ENCODE measurements around the gene MRPL10.

Gene MRPL10

GRCh38 chr17:47838636-47839035 is 7.3 kb upstream of the MRPL10 start:
- DNase-seq, result no peak

DNA sequence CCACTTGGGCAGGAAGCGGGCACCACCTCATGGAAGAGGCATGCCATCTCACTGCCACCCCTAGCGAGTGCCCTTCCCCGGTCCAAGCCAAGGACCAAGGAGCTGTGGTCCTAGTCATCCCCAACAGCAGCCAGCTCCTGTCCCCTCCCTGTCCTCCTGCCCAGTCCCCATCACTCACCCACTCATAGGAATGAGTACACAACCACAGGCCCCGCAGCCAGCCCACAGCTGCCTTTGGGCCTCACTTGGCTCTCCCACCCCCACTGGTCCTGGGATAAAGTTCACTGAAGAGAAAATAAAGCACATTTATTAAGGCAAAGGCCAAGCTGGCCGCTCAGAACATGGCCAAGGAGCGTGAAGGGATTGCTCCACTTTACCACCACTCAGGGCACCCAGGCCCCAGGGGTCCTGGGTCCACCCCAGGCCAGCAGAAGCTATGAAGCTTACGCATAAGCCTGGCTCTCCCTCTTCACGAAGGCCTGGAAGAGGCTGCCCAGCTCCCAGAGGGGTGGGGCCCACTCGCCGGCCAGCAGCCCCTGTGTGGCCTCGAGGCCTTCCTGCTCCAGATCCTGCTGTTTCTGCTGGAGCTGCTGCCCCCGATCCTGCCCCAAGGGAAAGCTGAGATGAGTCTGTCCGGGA is 6.2 kb upstream of the MRPL10 start:
- DNase-seq, result no peak

GRCh38 chr17:47836601-47837000 is 5.3 kb upstream of the MRPL10 start:
- no peak for DNase-seq

GRCh38 chr17:47834756-47835155 is 3.4 kb upstream of the MRPL10 start:
- DNase-seq, result no peak

GRCh38 chr17:47831934-47832327 is 590 bp upstream of the MRPL10 start:
- DNase-seq, result no peak

GRCh38 chr17:47830396-47831002 is 842 bp downstream of the MRPL10 start:
- DNase-seq, result no peak

DNA sequence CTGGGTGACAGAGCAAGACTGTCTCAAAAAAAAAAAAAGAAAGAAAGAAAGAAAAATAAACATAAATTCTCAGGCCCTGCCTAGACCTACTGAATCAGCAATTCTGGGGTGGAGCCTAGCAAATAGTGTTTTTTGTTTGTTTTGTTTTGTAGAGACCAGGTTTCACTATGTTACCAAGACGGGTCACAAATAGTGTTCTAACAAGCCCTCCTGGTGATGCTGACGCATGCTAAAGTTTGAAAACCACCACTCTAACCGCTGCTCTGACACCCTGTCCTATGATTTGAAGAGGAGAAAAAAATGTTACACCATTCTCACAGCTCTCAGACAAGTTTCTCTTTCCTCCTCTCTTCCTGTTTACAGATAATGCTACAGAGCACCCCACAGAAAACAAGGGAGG is 1.5 kb downstream of the MRPL10 start:
- no peak for DNase-seq

DNA sequence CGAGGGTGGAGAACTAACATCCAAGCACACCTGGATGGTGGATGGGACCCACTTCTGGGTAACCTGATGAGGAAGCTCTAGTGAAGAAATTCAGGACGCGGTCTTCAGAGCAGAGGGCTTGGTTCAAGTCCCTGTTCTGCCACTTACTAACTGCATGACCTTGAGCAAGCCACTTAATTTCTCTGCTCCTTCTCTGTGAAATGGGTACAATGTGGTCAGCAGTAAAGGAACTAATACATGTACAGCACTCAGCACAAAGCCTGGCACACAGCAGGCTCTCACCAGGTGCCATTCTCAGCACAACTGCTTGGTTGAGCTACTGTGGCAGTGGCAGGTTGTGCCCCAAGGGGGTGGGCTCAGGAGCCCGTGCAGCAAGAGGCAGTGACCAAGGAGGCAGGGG is 7.8 kb downstream of the MRPL10 start:
- DNase-seq, result no peak

DNA sequence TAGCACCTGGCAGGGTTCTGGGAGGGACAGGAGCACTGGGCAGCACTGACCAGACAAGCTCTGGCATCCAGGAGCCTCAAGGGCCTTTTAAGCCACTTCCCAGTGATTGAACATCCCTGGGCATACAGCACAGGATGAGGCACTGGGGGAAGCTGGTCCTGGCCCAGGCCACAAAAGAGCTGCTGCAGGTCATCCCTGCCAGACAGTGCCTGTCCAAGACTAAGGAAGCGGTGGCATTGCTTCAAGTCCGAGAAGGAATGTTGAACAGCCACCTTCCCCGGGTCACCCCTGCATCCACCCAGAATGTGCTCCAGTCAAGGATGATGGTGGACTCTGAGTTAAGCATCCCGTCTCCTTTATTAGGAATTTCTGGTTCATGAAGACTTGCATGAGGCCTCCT is 8.6 kb downstream of the MRPL10 start:
- no peak for DNase-seq

- DNase-seq, result peak; percentile 64
These were observed 9.6 kb downstream of the MRPL10 start, which contains the start of gene OSBPL7 for GRCh38 chr17:47821424-47822391. TSS of gene OSBPL7 (minus strand) at chr17:47821794. CDS start at chr17:47820278, 1,516 bp downstream.

DNA sequence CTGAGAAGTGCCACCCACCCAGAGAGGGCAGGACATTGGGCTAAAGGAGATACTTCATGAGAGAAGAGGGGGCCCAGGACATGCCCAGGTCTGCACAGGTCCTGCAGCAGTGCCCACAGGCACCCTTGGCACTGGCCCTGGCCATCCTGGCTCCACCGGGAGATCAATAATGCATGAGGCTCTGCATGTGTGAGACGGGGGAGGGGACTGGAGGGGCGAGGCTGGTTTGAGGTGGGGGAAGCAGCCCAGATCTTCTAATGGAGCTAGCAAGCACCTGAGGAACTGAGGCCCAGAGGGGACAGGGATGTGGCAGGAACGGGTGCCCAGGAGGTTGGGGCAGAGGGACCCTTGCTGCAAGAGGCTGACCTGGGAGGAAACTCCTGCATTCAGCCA is 10.3 kb downstream of the MRPL10 start:
- DNase-seq, result no peak

DNA sequence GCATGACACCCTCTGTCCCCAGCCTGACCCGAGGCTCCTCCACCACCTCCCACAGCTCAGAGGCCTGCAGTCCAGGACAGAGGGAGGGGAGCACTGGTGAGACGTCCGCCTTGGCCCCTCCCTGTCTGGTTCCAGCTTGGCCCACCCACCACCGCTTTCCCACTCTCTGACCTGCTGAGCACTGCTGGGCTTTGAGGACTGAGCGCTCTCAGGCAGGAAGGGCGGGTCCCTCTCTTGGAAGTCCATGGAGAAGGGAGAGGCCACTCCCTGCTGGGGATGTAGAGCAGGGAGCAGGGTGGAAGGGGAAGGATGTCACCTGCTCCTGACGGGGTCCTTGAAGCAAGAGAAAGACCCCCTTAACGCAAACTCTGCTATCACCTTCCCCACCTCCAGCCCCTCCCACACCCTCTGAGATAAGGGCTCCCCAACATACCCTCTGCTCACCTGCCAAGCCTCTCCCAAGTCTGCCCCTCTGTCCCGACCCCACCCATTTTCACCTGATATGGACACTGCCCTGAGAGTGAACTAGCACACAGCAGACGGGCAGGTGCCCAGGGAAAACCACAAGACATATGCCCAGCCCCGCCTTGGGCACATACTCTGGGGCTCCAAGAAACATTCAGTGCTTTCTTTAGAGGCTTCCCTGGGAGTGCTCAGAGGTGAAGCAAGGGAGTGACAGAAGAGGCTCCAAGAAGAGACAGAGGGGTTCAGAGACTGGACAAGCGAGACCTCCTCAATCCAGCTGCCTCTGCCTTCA is 11.1 kb downstream of the MRPL10 start:
- DNase-seq, result no peak

DNA sequence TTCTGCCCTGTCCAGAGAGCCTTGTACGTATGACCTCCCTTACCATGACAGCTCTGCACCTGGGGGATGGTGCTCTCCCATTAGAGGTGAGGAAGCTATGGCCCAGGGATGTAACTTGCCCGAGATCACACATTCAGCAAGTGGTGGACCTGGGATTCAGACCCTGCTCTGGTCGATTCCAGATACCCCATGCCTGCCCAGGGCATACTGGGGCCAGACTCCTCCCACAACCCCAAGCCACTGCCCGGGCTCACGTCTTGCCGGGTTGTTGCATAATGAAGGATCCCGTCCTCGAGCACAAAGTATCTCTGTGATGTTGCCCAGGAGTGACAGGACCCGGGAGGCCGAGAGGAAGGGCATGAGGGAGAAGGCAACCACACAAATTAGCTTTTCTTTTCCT is 11.9 kb downstream of the MRPL10 start:
- no peak for DNase-seq

GRCh38 chr17:47818002-47818695 is 13.2 kb downstream of the MRPL10 start:
- no peak for DNase-seq

DNA sequence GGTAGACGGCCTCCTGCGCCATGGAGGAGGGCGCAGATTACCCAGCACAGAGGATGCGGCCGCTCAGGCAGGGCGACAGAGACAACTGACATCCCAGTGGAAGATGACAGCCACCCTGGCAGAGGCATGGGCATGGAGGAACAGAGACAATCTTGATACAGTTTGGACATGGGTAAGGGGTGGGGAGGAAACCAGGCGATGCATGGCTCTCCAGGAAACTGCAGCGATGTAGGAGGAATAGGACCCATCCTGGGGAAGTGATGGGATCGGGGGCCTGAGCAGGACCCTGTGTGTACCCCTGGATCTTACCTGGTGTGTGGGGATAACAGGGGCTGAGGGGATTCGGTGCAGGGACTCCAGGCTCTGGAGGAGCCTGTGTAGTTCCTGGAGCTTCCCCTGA is 14.4 kb downstream of the MRPL10 start:
- DNase-seq, result no peak

DNA sequence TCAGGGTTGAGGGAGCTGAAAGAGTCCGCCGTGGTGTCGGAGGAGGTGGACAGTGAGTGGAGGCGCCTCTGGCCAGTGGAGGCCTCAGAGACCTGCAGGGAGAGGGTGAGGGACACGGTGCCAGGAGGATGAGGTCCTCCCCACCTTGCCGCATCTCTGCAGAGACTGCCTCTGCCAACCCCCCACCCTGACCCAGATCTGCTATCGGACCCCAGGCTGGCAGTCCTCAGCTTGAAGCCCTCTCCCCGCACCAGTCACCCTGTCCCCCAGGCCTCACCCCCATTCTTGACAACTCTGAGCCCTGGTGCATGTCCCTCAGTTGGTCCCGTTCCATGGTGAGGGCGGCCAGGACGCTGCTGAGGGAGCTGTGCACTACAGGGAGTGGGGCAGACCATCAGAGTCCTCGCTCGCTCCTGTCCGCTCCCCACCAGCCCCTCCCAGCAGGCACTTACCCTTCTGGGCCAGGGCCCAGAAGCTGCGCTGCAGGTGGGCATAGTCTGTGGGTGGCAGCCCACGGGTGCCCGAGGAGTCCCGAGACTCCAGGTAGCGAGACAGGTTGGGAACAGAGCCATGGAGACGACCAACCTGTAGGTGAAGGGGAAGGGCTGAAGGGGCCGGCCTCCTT is 15.1 kb downstream of the MRPL10 start:
- DNase-seq, result no peak

- no peak for DNase-seq
These were observed 16.0 kb downstream of the MRPL10 start for GRCh38 chr17:47815106-47815918.

- DNase-seq, result no peak
These were observed 17.8 kb downstream of the MRPL10 start for GRCh38 chr17:47813512-47814031.

- no peak for DNase-seq
These were observed 18.3 kb downstream of the MRPL10 start for GRCh38 chr17:47813077-47813476.

GRCh38 chr17:47812146-47812920 is 19.0 kb downstream of the MRPL10 start:
- DNase-seq, result no peak
